Activated CD8-positive, alpha-beta T cell treated with anti-CD3 and anti-CD28 coated beads, Interleukin-2, amount 10 ng/mL, durations not matched to agents 7 days and 5 days (primary cell): ENCODE data around the gene TMEM191C. TPM values are rescaled to one million over a fixed set of nuclear protein-coding genes. Genes with fewer than 3 reads are reported as not detected.
"Not testable (repeated sequence)": the region's sequence is repeated elsewhere in the genome, so short reads cannot be mapped to it uniquely, and the experiment has no call there.

ENCODE experiments used
- ATAC-seq: fragments of 150-1000 bp; cut with Tn5 transposase; one replicate; pipeline ENCODE4 v1.10.0; 2021; ENCODE audit warnings: moderate library complexity
- CTCF ChIA-PET: fragments of 350-600 bp; sonication (Branson Sonifier 250); formaldehyde crosslinking; loops from one replicate; lab custom pipeline; 2021; ENCODE audit warnings: antibody characterized with exemption; lab: Charles Lee
- POLR2A ChIA-PET: fragments of 350-600 bp; sonication (Branson Sonifier 250); formaldehyde crosslinking; loops from one replicate; lab custom pipeline; 2021; ENCODE audit warnings: antibody characterized with exemption; lab: Charles Lee
- DNase-seq: peaks from one replicate; pipeline ENCODE4 v3.0.0-alpha.2; 2020
- H3K27ac Mint-ChIP-seq: one replicate; pipeline ENCODE4 v1.8.0; 2021; ENCODE audit warnings: mild to moderate bottlenecking, mixed read lengths
- H3K27me3 Mint-ChIP-seq: one replicate; pipeline ENCODE4 v1.8.0; 2021; ENCODE audit warnings: low read depth, mixed read lengths
- H3K36me3 Mint-ChIP-seq: one replicate; pipeline ENCODE4 v1.8.0; 2021; ENCODE audit warnings: low read depth, mixed read lengths
- H3K4me1 Mint-ChIP-seq: one replicate; pipeline ENCODE4 v1.8.0; 2021; ENCODE audit warnings: low read depth, mixed read lengths
- H3K4me3 Mint-ChIP-seq: one replicate; pipeline ENCODE4 v1.8.0; 2021; ENCODE audit warnings: mild to moderate bottlenecking, mixed read lengths
- H3K9me3 Mint-ChIP-seq: one replicate; pipeline ENCODE4 v1.8.0; 2022; ENCODE audit warnings: mixed read lengths; ENCODE audit not compliant: insufficient read depth
- total RNA-seq, 2 experiments: library from RNA; stranded (reverse); gene quantifications; one replicate each; pipeline ENCODE4 v1.2.3, GENCODE V29; 2021

Gene TMEM191C
- total RNA-seq, 2 experiments from 2014 or later, result 1.1 to 2.4 TPM

GRCh38 chr22:21448627-21449416 lies 18.4 kb upstream of the TMEM191C start:
- DNase-seq, result peak; percentile 9
- H3K4me3 Mint-ChIP-seq, result no peak overlapping the region
- POLR2A ChIA-PET, result no interaction called here
- no peaks in the 10 kb centered on the region for H3K4me1 Mint-ChIP-seq
- no peak for ATAC-seq
- no peaks in the 10 kb centered on the region for H3K9me3 Mint-ChIP-seq
- H3K27ac Mint-ChIP-seq, result no peak overlapping the region
- no peaks in the 10 kb centered on the region for H3K27me3 Mint-ChIP-seq
- CTCF ChIA-PET, result interaction anchor here (1.0 kb wide), 1 partner anchor 181 kb away, joined by 3 read pairs; no protein-coding TSS in a partner anchor
- H3K36me3 Mint-ChIP-seq, result no peaks in the 10 kb centered on the region

GRCh38 chr22:21449531-21450319 lies 17.5 kb upstream of the TMEM191C start:
- CTCF ChIA-PET, result no interaction called here
- H3K36me3 Mint-ChIP-seq, result no peaks in the 10 kb centered on the region
- no peak overlapping the region for H3K4me3 Mint-ChIP-seq
- POLR2A ChIA-PET, result no interaction called here
- H3K27me3 Mint-ChIP-seq, result no peaks in the 10 kb centered on the region
- DNase-seq (peak; percentile 10), ATAC-seq (no peak)
- H3K9me3 Mint-ChIP-seq, result no peaks in the 10 kb centered on the region
- no peaks in the 10 kb centered on the region for H3K4me1 Mint-ChIP-seq
- H3K27ac Mint-ChIP-seq, result no peak overlapping the region

- ATAC-seq, result no peak
- ChIA-PET POLR2A (no interaction called here), CTCF (no interaction called here)
- H3K9me3 Mint-ChIP-seq, result no peaks in the 10 kb centered on the region
- no peaks in the 10 kb centered on the region for H3K36me3 Mint-ChIP-seq
- no peaks in the 10 kb centered on the region for H3K4me1 Mint-ChIP-seq
- no peak overlapping the region for H3K27ac Mint-ChIP-seq
- DNase-seq, result no peak
- H3K4me3 Mint-ChIP-seq, result no peak overlapping the region
- no peaks in the 10 kb centered on the region for H3K27me3 Mint-ChIP-seq
These were observed 16.8 kb upstream of the TMEM191C start for GRCh38 chr22:21450320-21450831.

- POLR2A ChIA-PET, result no interaction called here
- no peak overlapping the region for H3K4me3 Mint-ChIP-seq
- ATAC-seq (no peak), DNase-seq (no peak)
- H3K27ac Mint-ChIP-seq, result no peak overlapping the region
- H3K27me3 Mint-ChIP-seq, result no peaks in the 10 kb centered on the region
- CTCF ChIA-PET, result no interaction called here
- no peaks in the 10 kb centered on the region for H3K36me3 Mint-ChIP-seq
- no peaks in the 10 kb centered on the region for H3K9me3 Mint-ChIP-seq
- H3K4me1 Mint-ChIP-seq, result no peaks in the 10 kb centered on the region
These were observed 16.3 kb upstream of the TMEM191C start for GRCh38 chr22:21450858-21451353.

GRCh38 chr22:21451545-21452520 lies 15.4 kb upstream of the TMEM191C start:
- no peak for DNase-seq
- Mint-ChIP-seq H3K4me3 (no peak overlapping the region), H3K27me3 (no peaks in the 10 kb centered on the region), H3K36me3 (no peaks in the 10 kb centered on the region), H3K27ac (no peak overlapping the region), H3K9me3 (no peaks in the 10 kb centered on the region), H3K4me1 (no peaks in the 10 kb centered on the region)
- ChIA-PET CTCF (no interaction called here), POLR2A (no interaction called here)
- no peak for ATAC-seq

- DNase-seq, H3K27ac Mint-ChIP-seq, CTCF ChIA-PET, H3K4me1 Mint-ChIP-seq, H3K27me3 Mint-ChIP-seq, H3K9me3 Mint-ChIP-seq, ATAC-seq, POLR2A ChIA-PET, H3K4me3 Mint-ChIP-seq, H3K36me3 Mint-ChIP-seq: not testable (repeated sequence)
These were observed 14.5 kb upstream of the TMEM191C start for GRCh38 chr22:21452666-21453065.

- H3K36me3 Mint-ChIP-seq, H3K4me3 Mint-ChIP-seq, H3K27me3 Mint-ChIP-seq, DNase-seq, H3K27ac Mint-ChIP-seq, POLR2A ChIA-PET, H3K9me3 Mint-ChIP-seq, CTCF ChIA-PET, ATAC-seq, H3K4me1 Mint-ChIP-seq: not testable (repeated sequence)
These were observed 12.2 kb upstream of the TMEM191C start for GRCh38 chr22:21454998-21455333.

- no peak for ATAC-seq
- POLR2A ChIA-PET, result no interaction called here
- no peaks in the 10 kb centered on the region for H3K9me3 Mint-ChIP-seq
These were observed 11.7 kb upstream of the TMEM191C start for GRCh38 chr22:21455334-21456089.

GRCh38 chr22:21457023-21457787 lies 10.0 kb upstream of the TMEM191C start:
- Mint-ChIP-seq H3K4me1 (no peaks in the 10 kb centered on the region), H3K27me3 (no peaks in the 10 kb centered on the region), H3K9me3 (no peaks in the 10 kb centered on the region), H3K27ac (no peak overlapping the region), H3K36me3 (no peaks in the 10 kb centered on the region), H3K4me3 (no peak overlapping the region)
- ATAC-seq (no peak), DNase-seq (no peak)
- POLR2A ChIA-PET, result no interaction called here
- CTCF ChIA-PET, result no interaction called here

More at GRCh38 chr22:21455334-21456089, 11.7 kb upstream of the TMEM191C start:
- Mint-ChIP-seq H3K36me3 (no peaks in the 10 kb centered on the region), H3K27ac (no peak overlapping the region), H3K4me1 (no peaks in the 10 kb centered on the region), H3K4me3 (no peak overlapping the region), H3K27me3 (no peaks in the 10 kb centered on the region)
- no peak for DNase-seq
- CTCF ChIA-PET, result no interaction called here

GRCh38 chr22:21462672-21463071 lies 4.5 kb upstream of the TMEM191C start:
- POLR2A ChIA-PET, DNase-seq, H3K9me3 Mint-ChIP-seq, H3K4me1 Mint-ChIP-seq, H3K27me3 Mint-ChIP-seq, CTCF ChIA-PET, H3K36me3 Mint-ChIP-seq, H3K27ac Mint-ChIP-seq, H3K4me3 Mint-ChIP-seq, ATAC-seq: not testable (repeated sequence)
